T-helper 2 cell treated with Interferon-gamma antibody and Interleukin-4, amounts not matched to agents 5 μg/mL and 100 μg/mL, for 36 hours (primary cell): ENCODE measurements around the gene TMEM163.

Source experiments
- DNase-seq: peaks from one replicate; pipeline ENCODE4 v3.0.0; 2021; ENCODE audit warnings: low spot score
- H3K27ac Mint-ChIP-seq: one replicate; pipeline ENCODE4 v1.8.0; 2021; ENCODE audit warnings: mild to moderate bottlenecking, mixed read lengths
- H3K27me3 Mint-ChIP-seq: one replicate; pipeline ENCODE4 v1.8.0; 2021; ENCODE audit warnings: low read depth, mixed read lengths
- H3K36me3 Mint-ChIP-seq: one replicate; pipeline ENCODE4 v1.8.0; 2021; ENCODE audit warnings: low read depth, mixed read lengths
- H3K4me1 Mint-ChIP-seq: one replicate; pipeline ENCODE4 v1.8.0; 2021; ENCODE audit warnings: low read depth, mixed read lengths
- H3K4me3 Mint-ChIP-seq: one replicate; pipeline ENCODE4 v1.8.0; 2022; ENCODE audit warnings: mild to moderate bottlenecking, moderate library complexity, mixed read lengths
- H3K9me3 Mint-ChIP-seq: one replicate; pipeline ENCODE4 v1.8.0; 2021; ENCODE audit warnings: mixed read lengths

TMEM163 gene

DNA sequence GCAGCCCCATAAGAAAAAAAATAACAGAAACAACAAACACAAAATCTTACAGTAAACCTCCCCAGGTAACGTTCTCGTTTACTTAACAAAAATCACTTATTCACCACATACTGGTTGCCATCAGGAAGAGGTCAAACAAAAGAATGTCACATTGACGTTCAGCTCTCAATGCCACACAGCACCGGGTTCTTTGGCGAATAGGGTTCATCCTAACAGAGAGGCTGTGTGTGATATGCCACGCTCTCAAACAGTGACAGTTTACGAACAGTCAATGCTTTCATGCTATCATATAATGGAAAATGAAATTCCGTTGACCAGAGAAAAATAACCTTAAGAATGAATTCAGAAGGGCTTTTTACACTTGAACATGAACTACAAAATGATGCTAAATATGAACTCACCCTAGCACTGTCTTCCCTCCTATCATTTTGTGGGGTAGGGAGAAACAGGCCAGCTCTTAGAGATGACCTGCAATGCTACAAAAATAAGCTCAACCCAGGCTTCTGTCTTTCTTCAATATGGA is 2.0 kb downstream of the TMEM163 start:
- peak overlapping the region; percentile 67 for H3K4me3 Mint-ChIP-seq
- no peaks in the 10 kb centered on the region for H3K36me3 Mint-ChIP-seq
- no peak for DNase-seq
- no peak overlapping the region for H3K27ac Mint-ChIP-seq
- peaks cover 82% of the 10 kb centered on the region for H3K27me3 Mint-ChIP-seq
- no peaks in the 10 kb centered on the region for H3K9me3 Mint-ChIP-seq
- peaks cover 15% of the 10 kb centered on the region for H3K4me1 Mint-ChIP-seq

DNA sequence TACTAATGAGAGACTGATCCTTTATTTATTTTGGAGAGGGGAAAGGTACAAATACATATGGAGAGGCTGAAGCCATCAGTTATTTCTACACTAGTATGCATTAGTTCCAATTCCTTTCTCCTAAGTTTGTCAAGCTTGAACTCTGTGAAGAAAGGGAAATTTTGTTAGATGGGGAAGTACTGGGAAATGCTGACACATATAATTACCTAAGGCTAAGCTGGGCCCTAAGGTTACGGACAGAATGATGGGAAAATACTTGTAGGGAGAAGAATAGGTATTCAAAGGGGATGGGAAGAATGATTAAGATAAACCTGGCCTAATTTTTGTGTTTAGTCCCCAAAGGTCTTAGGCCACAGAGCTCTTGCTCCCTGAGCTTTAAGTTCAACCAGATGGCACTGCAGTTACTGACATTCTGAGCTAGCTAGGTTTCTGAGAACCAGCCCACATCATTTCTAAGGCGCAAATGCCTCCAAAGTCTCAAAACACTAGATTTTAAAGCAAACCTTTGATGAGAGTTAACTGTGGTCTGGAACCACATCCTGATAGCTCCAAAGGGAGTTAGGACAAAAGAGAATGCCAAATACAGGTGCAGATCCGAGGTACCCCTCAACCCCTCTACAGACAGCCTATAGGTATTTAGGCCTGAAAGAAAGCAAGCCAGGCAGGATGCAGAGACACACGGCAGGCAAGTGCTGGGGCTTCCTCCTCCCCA is 2.7 kb downstream of the TMEM163 start:
- Mint-ChIP-seq H3K9me3 (no peaks in the 10 kb centered on the region), H3K4me1 (peaks cover 15% of the 10 kb centered on the region), H3K4me3 (no peak overlapping the region), H3K27ac (no peak overlapping the region), H3K27me3 (peaks cover 82% of the 10 kb centered on the region), H3K36me3 (no peaks in the 10 kb centered on the region)
- DNase-seq = no peak

DNA sequence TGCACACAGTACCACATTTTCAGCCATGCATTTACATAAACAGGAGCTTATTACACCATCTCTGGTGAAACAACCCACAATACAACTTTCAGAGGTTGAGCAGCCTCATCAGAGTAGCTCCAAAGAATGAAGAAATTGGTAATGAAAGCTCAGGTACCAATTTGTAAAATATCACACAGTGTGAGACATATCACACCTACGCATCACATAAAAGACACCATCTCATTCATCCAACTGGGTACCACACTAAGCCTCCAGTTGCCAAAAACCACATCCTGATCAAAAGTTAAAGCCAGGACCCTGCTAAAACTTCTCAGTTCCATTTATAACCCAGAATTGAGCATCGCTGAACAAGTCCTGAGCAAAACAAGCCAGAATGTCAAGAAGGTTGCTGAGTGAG is 4.6 kb downstream of the TMEM163 start:
- Mint-ChIP-seq H3K4me3 (no peak overlapping the region), H3K36me3 (no peaks in the 10 kb centered on the region), H3K4me1 (peaks cover 15% of the 10 kb centered on the region), H3K27ac (no peak overlapping the region), H3K9me3 (no peaks in the 10 kb centered on the region), H3K27me3 (peaks cover 80% of the 10 kb centered on the region)
- peak; percentile 10 for DNase-seq

DNA sequence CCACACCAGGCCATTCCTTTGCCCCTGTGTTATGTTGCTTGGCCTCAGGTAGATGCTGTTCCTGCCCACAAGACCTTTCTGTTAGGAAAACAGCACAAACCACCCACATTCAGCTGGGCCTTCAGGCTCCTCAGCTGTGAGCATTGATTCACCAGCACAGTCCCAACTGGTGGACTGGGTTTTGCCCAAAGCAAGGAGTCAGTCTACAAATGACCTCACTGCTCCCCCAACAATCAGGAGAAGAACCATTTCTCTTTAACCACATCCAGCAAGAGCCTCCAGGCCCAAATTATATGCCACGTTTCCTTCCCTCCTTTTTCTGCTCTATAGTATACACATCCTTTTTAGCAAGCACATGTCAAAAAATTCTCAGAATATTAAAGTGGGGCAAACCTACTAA is 5.2 kb downstream of the TMEM163 start:
- Mint-ChIP-seq H3K4me3 (no peak overlapping the region), H3K27ac (no peak overlapping the region), H3K36me3 (no peaks in the 10 kb centered on the region), H3K9me3 (no peaks in the 10 kb centered on the region), H3K4me1 (peaks cover 15% of the 10 kb centered on the region), H3K27me3 (peaks cover 86% of the 10 kb centered on the region)
- no peak for DNase-seq

DNA sequence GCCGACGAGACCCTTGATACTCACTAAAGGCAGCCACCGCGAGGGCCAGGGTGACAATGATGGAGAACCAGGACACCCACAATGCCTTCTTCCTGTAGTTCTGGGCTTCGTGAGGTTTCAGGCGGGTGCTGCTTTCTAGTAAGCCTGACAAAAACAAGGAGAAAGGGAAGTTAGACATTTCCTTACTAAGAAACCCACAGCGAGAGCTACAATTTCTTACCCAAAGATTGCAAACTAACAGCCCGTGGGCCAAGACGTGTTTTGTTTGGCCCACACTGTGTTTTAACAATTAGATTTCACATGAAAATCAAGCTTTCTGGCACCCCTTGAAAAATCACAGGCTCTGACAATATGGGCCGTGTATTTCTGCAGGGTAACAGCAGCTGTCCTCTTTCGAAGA is 5.6 kb downstream of the TMEM163 start:
- no peaks in the 10 kb centered on the region for H3K9me3 Mint-ChIP-seq
- no peak overlapping the region for H3K27ac Mint-ChIP-seq
- no peak overlapping the region for H3K4me3 Mint-ChIP-seq
- H3K36me3 Mint-ChIP-seq = no peaks in the 10 kb centered on the region
- no peak for DNase-seq
- H3K4me1 Mint-ChIP-seq = peaks cover 15% of the 10 kb centered on the region
- H3K27me3 Mint-ChIP-seq = peaks cover 87% of the 10 kb centered on the region

DNA sequence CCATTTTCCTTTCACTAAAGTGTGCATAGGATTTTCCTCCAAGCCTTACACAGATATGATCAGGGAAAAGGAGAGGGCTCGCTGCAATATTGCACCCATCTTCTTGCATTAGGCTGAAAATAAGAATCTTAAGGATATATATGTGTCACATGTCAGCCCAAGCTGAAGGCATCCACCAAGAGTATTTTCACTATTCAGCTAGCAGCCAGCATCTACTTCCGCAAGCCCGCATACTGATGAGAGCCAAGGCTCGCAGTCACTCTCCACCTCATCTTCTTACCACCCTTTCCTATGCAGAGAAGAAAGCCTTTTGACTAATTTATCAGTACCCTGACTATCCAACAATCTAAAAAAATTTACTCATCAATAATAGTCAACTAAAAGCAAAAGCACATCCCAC is 6.1 kb downstream of the TMEM163 start:
- peaks cover 86% of the 10 kb centered on the region for H3K27me3 Mint-ChIP-seq
- H3K4me1 Mint-ChIP-seq = peaks cover 15% of the 10 kb centered on the region
- H3K27ac Mint-ChIP-seq = no peak overlapping the region
- no peak overlapping the region for H3K4me3 Mint-ChIP-seq
- no peaks in the 10 kb centered on the region for H3K36me3 Mint-ChIP-seq
- DNase-seq = no peak
- H3K9me3 Mint-ChIP-seq = no peaks in the 10 kb centered on the region

DNA sequence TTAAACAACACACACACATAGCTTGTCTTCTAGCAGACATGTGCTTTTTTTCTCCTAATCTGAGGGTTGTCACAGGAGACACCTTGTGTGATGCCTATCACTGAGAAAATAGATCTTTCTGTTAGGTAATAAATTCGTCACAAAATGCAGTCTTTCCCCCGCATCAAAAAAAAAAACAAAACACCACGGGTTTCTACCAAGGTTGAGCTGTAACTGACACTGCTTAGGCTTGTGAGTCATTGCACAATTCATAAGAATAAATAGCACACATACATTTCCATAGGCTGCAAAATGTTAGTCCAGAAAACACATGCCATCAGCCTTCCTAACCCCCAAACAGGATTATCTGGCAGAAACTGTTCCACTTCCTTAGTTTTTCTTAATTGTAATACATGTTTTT is 6.5 kb downstream of the TMEM163 start:
- H3K27ac Mint-ChIP-seq = no peak overlapping the region
- H3K36me3 Mint-ChIP-seq = no peaks in the 10 kb centered on the region
- peaks cover 12% of the 10 kb centered on the region for H3K4me1 Mint-ChIP-seq
- no peaks in the 10 kb centered on the region for H3K9me3 Mint-ChIP-seq
- H3K27me3 Mint-ChIP-seq = peaks cover 85% of the 10 kb centered on the region
- no peak overlapping the region for H3K4me3 Mint-ChIP-seq
- no peak for DNase-seq

DNA sequence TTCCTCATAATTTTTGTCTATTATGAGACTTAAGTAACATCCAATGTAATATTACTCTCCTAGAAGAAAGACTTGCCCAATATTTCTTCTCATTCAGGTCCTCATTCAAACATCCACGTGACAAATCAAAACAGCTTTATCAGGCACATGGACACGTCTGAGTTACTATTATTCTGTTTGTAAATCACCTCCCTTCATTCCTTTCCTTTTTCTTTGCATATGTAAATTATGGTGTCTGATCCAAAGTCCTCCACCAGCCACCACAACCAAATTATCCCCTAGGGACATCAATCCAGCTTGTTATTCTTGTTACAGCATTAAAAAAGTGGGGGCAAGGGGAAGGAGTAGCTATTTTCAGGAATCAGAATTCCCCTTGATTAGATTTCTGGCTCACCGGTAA is 7.1 kb downstream of the TMEM163 start:
- H3K36me3 Mint-ChIP-seq = no peaks in the 10 kb centered on the region
- H3K27me3 Mint-ChIP-seq = peaks cover 84% of the 10 kb centered on the region

DNA sequence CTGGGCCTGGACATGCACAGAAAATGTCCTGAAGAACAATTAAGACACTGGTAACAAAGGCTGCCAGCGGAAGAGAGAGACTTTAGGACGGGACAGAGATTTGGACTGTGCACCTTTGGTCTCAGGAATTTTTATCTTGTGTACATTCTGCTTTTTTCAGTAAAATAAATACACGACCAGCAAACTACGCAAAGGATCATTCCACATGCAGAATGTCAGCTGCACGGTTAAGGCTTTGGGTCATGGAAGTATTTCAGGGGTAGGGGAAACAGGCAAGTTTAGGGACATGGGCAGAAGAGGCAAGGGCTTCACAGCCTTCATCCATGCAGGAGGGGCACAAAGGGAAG is 11.5 kb downstream of the TMEM163 start:
- no peak overlapping the region for H3K27ac Mint-ChIP-seq
- no peaks in the 10 kb centered on the region for H3K36me3 Mint-ChIP-seq
- H3K27me3 Mint-ChIP-seq = peaks cover 80% of the 10 kb centered on the region
- H3K9me3 Mint-ChIP-seq = no peaks in the 10 kb centered on the region
- DNase-seq = no peak
- no peak overlapping the region for H3K4me3 Mint-ChIP-seq
- H3K4me1 Mint-ChIP-seq = peaks cover 12% of the 10 kb centered on the region

More for the DNA sequence above, 7.1 kb downstream of the TMEM163 start:
- Mint-ChIP-seq H3K4me3 (no peak overlapping the region), H3K27ac (no peak overlapping the region), H3K9me3 (no peaks in the 10 kb centered on the region), H3K4me1 (peaks cover 16% of the 10 kb centered on the region)
- no peak for DNase-seq

DNA sequence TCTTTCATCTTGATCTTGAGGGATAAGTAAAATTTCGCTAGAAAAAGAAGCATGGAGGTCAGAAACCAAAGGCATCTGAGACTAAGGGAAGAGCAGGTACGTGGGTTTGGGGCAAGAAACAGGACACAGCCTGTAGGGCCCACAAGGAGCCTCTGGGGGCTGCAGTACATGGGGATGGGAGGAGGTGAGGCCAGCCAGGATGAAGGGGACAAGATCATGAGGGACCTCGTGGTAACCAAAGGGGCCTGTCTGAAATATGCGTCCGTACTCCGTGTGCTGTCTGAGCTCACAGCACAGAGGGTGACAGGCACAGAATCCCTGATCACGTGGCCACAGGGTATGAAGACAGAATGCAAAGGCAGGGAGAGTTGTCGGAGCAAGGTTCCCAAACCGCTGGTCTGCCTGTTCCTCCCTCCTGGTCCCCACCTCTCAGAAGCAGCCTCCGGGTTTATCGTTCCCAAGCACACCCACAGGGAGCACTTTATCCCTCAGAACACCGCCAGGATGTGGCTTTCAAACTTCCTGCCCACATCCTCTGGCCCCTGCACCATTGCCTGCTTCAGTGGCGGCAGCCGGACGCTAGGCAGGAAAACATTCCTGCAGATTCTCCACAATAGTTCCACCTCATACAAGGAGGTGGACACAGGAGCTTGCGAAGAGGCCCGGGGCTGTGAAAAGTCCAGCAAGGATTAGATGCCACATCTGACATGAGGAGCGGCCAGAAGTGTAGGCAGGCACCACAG is 12.0 kb downstream of the TMEM163 start:
- Mint-ChIP-seq H3K36me3 (no peaks in the 10 kb centered on the region), H3K9me3 (no peaks in the 10 kb centered on the region), H3K27me3 (peaks cover 78% of the 10 kb centered on the region), H3K27ac (no peak overlapping the region), H3K4me3 (peak overlapping the region; percentile 29), H3K4me1 (peaks cover 12% of the 10 kb centered on the region)
- no peak for DNase-seq

DNA sequence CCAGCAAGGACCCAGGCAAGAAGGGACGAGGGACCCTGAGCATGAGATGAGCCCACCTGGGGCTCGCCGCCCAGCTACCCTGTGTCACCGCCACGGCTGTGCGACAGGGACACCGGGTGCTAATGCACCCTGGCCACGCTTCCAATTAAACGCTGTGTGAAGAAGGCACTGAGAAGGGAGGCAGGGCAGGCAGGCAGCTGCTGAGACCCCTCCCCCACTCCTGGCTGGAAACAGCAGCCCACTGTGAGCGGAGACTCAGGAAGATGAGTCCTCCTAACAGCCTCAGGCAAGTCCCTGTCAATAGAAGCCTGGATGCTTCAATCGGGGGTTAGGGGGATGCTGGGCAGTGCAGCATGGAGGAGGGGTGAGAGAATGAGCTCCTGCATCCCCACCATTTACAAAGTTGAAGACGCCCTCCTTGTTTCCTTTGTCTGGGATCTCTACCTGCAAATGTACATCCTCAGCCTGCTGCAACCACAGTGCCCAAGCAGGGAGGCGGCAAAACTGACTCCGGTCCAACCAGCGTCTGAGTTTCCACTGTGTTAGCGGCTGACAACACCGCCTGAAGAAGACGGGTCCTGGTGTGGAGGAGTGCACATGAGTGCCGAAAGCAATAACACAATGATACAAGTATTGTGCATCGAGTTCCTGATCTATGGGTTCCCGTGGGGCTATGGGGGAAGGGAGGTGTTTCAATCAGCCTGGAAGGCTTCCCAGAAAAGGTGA is 12.8 kb downstream of the TMEM163 start:
- H3K9me3 Mint-ChIP-seq = no peaks in the 10 kb centered on the region
- peak overlapping the region; percentile 29 for H3K4me3 Mint-ChIP-seq
- H3K4me1 Mint-ChIP-seq = peaks cover 12% of the 10 kb centered on the region
- DNase-seq = no peak
- H3K27me3 Mint-ChIP-seq = peaks cover 78% of the 10 kb centered on the region
- H3K27ac Mint-ChIP-seq = no peak overlapping the region
- H3K36me3 Mint-ChIP-seq = no peaks in the 10 kb centered on the region

DNA sequence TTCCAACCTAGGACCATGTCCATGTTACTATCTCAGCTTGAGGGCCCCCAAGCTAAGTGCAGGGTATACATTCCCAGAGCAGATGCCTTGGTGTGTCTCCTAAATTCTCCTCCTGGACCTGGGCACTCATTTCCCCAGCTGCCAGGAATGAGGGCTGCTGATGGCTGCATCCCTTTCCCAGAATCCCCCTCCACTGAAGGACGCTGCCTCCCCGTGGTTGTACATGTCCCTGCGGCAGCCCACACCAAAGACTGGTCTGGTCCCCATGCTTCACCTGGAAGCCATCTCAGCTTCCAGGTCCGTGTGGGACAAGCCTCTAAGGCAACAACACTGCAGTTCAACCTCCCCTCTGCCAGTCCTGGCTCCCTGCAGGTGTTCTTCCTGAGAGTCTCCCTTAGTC is 14.6 kb downstream of the TMEM163 start:
- no peak for DNase-seq
- Mint-ChIP-seq H3K27me3 (peaks cover 73% of the 10 kb centered on the region), H3K27ac (no peak overlapping the region), H3K36me3 (no peaks in the 10 kb centered on the region), H3K4me3 (no peak overlapping the region), H3K4me1 (peaks cover 12% of the 10 kb centered on the region), H3K9me3 (no peaks in the 10 kb centered on the region)

DNA sequence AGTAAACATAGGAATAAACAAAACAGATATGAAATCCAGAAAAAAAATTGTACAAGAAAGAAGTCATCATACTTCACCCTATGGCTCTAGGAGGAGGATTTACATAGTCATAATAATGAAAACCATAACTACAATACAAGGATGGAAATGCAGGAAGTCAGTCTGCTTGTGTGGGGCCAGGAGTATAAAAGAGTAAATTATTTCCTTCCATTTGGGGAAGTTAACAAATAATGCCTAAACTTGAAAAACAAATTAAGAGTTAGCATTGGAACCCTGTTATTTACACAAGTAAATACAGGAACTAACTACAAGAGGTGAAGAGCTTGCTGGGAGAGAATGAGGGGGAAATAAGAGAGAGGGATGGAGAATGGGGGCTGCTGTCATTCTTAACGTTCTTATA is 15.4 kb downstream of the TMEM163 start:
- no peaks in the 10 kb centered on the region for H3K9me3 Mint-ChIP-seq
- H3K36me3 Mint-ChIP-seq = no peaks in the 10 kb centered on the region
- H3K27me3 Mint-ChIP-seq = peaks cover 70% of the 10 kb centered on the region
- peaks cover 12% of the 10 kb centered on the region for H3K4me1 Mint-ChIP-seq
- H3K27ac Mint-ChIP-seq = no peak overlapping the region
- no peak overlapping the region for H3K4me3 Mint-ChIP-seq
- no peak for DNase-seq

DNA sequence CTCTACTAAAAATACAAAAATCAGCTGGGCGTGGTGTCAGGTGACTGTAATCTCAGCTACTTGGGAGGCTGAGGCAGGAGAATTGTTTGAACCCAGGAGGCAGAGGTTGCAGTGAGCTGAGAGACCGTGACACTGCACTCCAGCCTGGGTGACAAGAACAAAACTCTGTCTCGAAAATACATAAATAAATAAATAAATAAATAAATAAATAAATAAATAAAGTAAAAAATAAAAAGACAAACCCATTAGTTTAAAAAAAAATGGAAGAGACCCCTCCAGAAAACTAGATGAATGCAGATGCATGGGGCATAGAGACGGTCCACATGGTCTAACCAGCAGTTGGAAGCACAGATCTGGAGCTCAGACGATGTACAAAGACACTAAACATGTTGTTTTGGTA is 18.1 kb downstream of the TMEM163 start:
- Mint-ChIP-seq H3K4me1 (no peaks in the 10 kb centered on the region), H3K36me3 (no peaks in the 10 kb centered on the region), H3K27ac (no peak overlapping the region), H3K27me3 (peaks cover 62% of the 10 kb centered on the region), H3K4me3 (no peak overlapping the region), H3K9me3 (no peaks in the 10 kb centered on the region)
- DNase-seq = no peak
